Loucy (cell line): ENCODE results near the gene CDYL2.

Source experiments
- H2AFZ ChIP-seq: fragments of 200-600 bp; sonication (generic); 2 replicates; pipeline ENCODE4 v1.6.0; 2016; ENCODE audit warnings: antibody characterized with exemption, mild to moderate bottlenecking, low read length, moderate library complexity
- H3F3A ChIP-seq: fragments of 200-600 bp; 2 replicates; pipeline ENCODE4 v1.6.0; 2016; ENCODE audit warnings: antibody characterized with exemption, low read depth, mild to moderate bottlenecking
- H3K27me3 ChIP-seq: fragments of 200-600 bp; sonication (generic); 2 replicates; pipeline ENCODE4 v1.6.1; 2014; ENCODE audit warnings: low read length, mild to moderate bottlenecking; ENCODE audit not compliant: insufficient read depth, poor library complexity, severe bottlenecking
- H3K36me3 ChIP-seq: fragments of 200-600 bp; sonication (generic); 2 replicates; pipeline ENCODE4 v1.6.1; 2016; ENCODE audit warnings: low read length; ENCODE audit not compliant: insufficient read depth
- H3K4me1 ChIP-seq: fragments of 200-600 bp; sonication (generic); 2 replicates; pipeline ENCODE4 v1.5.1; 2014; ENCODE audit warnings: low read length, mild to moderate bottlenecking; ENCODE audit not compliant: insufficient read depth, poor library complexity, severe bottlenecking
- H3K4me2 ChIP-seq: fragments of 200-600 bp; sonication (generic); 2 replicates; pipeline ENCODE4 v1.6.0; 2014; ENCODE audit warnings: antibody characterized with exemption, low read length, low read depth, mild to moderate bottlenecking; ENCODE audit not compliant: poor library complexity, severe bottlenecking
- H3K4me3 ChIP-seq: fragments of 200-600 bp; sonication (generic); 2 replicates; pipeline ENCODE4 v1.5.1; 2014; ENCODE audit warnings: low read length, mild to moderate bottlenecking, mixed read lengths; ENCODE audit not compliant: poor library complexity, severe bottlenecking
- H3K79me2 ChIP-seq: fragments of 200-600 bp; sonication (generic); 2 replicates; pipeline ENCODE4 v1.6.1; 2014; ENCODE audit warnings: low read length; ENCODE audit not compliant: insufficient read depth
- H3K9ac ChIP-seq: fragments of 200-600 bp; sonication (generic); 2 replicates; pipeline ENCODE4 v1.6.0; 2014; ENCODE audit warnings: mild to moderate bottlenecking, low read depth, low read length, moderate library complexity; ENCODE audit not compliant: poor library complexity, severe bottlenecking
- H3K9me2 ChIP-seq: fragments of 200-600 bp; sonication (generic); replicated peaks from 2 replicates; pipeline ENCODE4 v1.6.1; 2016; ENCODE audit warnings: low read depth, low read length, mixed read lengths
- H3K9me3 ChIP-seq: fragments of 200-600 bp; sonication (generic); 2 replicates; pipeline ENCODE4 v1.6.1; 2014; ENCODE audit warnings: mild to moderate bottlenecking, antibody characterized with exemption, low read length, low read depth; ENCODE audit not compliant: insufficient read depth
- H4K20me1 ChIP-seq: fragments of 200-600 bp; sonication (generic); 2 replicates; pipeline ENCODE4 v1.6.0; 2014; ENCODE audit warnings: antibody characterized with exemption, low read length, mild to moderate bottlenecking; ENCODE audit not compliant: insufficient read depth, poor library complexity, severe bottlenecking
- EZH2phosphoT487 ChIP-seq: fragments of 200-600 bp; IDR thresholded peaks from 2 replicates; pipeline ENCODE4 v1.6.1; 2018; ENCODE audit warnings: antibody characterized with exemption, mild to moderate bottlenecking, moderate library complexity, borderline replicate concordance
- TF ChIP-seq, protein P1 (sequence below): fragments of 200-600 bp; sonication (generic); conservative IDR thresholded peaks from 2 replicates; pipeline ENCODE4 v1.5.1; 2014; ENCODE audit warnings: mild to moderate bottlenecking, antibody characterized with exemption, low read length

Gene CDYL2

DNA sequence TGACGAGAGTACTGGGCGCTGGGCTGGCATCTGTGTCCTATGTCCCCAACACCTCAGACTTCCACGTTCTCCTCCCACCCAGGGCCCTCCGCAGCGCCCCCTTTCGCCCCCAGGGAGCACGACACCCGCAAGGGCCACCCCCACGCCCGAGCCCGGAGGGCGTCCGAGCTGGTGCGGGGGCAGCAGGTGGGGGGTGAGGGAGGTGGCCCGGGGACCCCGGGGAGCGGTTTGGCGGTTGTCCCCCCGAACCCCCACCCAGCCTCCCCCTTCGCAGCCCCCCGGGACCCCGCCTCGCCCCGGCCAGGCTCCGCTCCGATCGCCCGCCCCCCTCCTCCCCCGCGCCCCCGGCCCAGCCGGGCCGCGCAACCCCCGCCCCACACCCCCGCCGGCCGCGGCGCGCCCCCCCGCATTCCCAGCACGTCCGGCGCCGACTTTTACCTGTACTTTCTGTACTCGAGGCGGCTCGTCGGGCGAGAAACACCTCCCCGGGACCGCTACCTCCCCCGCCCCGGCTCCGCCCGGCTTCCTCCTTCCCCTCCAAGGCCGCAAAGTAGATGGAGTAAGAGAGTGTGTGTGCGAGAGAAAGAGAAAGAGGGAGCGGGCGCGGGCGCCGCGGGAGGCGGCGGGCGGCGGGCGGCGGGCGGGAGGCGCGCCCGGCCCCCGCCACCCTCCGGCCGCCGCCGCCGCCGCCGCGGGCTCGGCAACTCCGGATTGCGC lies 901 bp downstream of the CDYL2 start:
- H4K20me1 ChIP-seq: peaks cover 3% of the 10 kb centered on the region
- H3F3A ChIP-seq: no peaks in the 10 kb centered on the region; the same call in 1 of the 2 replicates
- H3K9ac ChIP-seq: peak overlapping the region; percentile 49
- peaks cover 41% of the 10 kb centered on the region for H3K79me2 ChIP-seq
- H3K27me3 ChIP-seq: no peaks in the 10 kb centered on the region
- no peak overlapping the region for H2AFZ ChIP-seq
- H3K9me2 ChIP-seq: no peaks in the 10 kb centered on the region
- H3K9me3 ChIP-seq: no peaks in the 10 kb centered on the region
- no peaks in the 10 kb centered on the region for H3K36me3 ChIP-seq
- peaks cover 58% of the 10 kb centered on the region for H3K4me1 ChIP-seq
- TF ChIP-seq, protein P1, sequence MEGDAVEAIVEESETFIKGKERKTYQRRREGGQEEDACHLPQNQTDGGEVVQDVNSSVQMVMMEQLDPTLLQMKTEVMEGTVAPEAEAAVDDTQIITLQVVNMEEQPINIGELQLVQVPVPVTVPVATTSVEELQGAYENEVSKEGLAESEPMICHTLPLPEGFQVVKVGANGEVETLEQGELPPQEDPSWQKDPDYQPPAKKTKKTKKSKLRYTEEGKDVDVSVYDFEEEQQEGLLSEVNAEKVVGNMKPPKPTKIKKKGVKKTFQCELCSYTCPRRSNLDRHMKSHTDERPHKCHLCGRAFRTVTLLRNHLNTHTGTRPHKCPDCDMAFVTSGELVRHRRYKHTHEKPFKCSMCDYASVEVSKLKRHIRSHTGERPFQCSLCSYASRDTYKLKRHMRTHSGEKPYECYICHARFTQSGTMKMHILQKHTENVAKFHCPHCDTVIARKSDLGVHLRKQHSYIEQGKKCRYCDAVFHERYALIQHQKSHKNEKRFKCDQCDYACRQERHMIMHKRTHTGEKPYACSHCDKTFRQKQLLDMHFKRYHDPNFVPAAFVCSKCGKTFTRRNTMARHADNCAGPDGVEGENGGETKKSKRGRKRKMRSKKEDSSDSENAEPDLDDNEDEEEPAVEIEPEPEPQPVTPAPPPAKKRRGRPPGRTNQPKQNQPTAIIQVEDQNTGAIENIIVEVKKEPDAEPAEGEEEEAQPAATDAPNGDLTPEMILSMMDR: peak; percentile 63
- no peak for TF ChIP-seq EZH2phosphoT487
- peak overlapping the region; percentile 71 for H3K4me3 ChIP-seq
- H3K4me2 ChIP-seq: peak overlapping the region; percentile 69

DNA sequence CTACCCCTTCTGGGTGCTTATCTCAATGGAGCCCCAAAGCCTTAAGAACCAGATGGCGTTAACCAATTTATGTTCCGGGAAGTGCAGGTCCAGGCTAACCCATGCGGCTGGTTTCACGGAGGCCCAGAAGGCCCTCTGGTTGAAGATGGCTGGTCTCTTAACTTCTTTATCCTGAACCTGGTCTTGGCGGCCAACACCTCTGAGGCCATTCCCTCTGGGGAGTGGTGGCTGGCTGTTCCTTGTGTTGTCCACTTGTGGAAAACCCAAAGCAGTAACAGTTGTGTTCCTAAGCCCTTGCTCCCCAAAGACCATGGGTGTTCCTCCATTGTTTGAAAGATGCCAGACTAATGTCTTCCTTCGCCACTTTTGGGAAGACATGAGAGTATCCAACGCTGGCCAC lies 1.5 kb downstream of the CDYL2 start:
- no peak for TF ChIP-seq EZH2phosphoT487
- TF ChIP-seq, protein P1: no peak

DNA sequence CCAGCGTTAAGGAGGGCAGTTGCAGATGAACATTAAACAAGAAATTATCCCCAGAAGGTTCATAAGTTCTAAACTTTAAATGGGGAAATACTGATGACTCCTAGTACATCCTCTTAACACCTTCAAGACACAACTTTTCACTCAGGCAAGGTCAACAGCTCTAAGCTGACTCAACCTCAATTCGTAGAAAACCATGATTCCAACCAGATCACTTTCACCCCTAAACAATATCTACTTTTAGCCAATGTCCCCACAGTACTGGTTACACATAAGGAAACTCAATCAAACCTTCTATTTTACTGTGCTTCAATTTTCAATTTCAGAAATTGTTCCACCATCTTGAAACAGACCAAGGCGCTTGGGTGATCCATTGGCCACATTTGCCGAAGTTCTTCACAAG lies 2.3 kb downstream of the CDYL2 start:
- no peaks in the 10 kb centered on the region for H3K27me3 ChIP-seq
- H3F3A ChIP-seq: no peaks in the 10 kb centered on the region; the same call in 1 of the 2 replicates
- no peaks in the 10 kb centered on the region for H3K9me2 ChIP-seq
- H3K9me3 ChIP-seq: no peaks in the 10 kb centered on the region
- peak overlapping the region; percentile 71 for H3K4me3 ChIP-seq
- peaks cover 52% of the 10 kb centered on the region for H3K79me2 ChIP-seq
- TF ChIP-seq EZH2phosphoT487: no peak
- TF ChIP-seq, protein P1: no peak
- peaks cover 55% of the 10 kb centered on the region for H3K4me1 ChIP-seq
- H2AFZ ChIP-seq: no peak overlapping the region
- H3K36me3 ChIP-seq: no peaks in the 10 kb centered on the region
- H3K4me2 ChIP-seq: peak overlapping the region; percentile 69
- no peak overlapping the region for H3K9ac ChIP-seq
- peaks cover 6% of the 10 kb centered on the region for H4K20me1 ChIP-seq

More for the DNA sequence above, 1.5 kb downstream of the CDYL2 start:
- Histone ChIP-seq H3K36me3 (no peaks in the 10 kb centered on the region), H3K4me2 (peak overlapping the region; percentile 69), H3K9ac (peak overlapping the region; percentile 32), H3K4me3 (peak overlapping the region; percentile 71), H4K20me1 (peaks cover 3% of the 10 kb centered on the region), H3K79me2 (peaks cover 44% of the 10 kb centered on the region), H3K9me3 (no peaks in the 10 kb centered on the region), H2AFZ (no peak overlapping the region), H3F3A (no peaks in the 10 kb centered on the region; the same call in 1 of the 2 replicates), H3K27me3 (no peaks in the 10 kb centered on the region), H3K9me2 (no peaks in the 10 kb centered on the region), H3K4me1 (peaks cover 58% of the 10 kb centered on the region)
